GM21529 (cell line): ENCODE results near the gene STAP2.

Experiments used
- ATAC-seq: cut with Tn5 transposase; IDR thresholded peaks from one replicate; pipeline ENCODE4 v1.9.1; 2021; ENCODE audit not compliant: unreplicated experiment

The STAP2 gene

DNA sequence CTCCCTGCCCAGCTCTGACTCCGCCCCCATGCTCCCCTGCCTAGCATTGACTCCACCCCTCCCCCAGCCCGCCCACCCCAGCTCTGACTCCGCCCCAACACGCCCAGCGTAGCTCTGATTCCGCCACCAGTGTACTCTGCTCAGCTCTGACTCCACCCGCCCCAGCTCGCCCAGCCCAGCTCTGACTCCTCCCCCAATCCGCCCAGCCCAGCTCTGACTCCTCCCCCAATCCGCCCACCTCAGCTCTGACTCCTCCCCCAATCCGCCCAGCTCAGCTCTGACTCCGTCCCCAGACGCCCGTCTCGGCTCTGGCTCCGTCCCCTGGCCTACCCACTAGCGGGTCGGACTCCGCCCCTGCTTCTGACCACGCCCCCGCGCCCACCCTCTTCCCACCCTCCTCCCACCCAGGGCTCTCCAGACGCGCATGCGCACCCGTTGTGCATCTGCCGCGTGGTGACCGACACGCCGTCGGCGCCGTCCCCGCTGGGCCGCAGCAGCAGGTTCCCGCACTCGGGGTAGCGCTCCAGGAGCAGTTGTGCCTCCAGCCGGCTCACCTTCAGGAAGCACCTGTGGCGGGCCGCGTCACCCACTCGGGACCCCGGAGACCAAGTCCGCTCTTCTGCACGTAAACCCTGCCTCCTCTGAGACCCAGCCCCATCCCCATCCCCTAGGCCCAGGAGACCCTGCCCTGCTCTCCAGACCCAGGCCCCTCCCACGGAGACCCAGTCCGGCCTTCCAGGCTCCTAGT is 10.2 kb downstream of the STAP2 start:
- ATAC-seq, result peak; percentile 63

DNA sequence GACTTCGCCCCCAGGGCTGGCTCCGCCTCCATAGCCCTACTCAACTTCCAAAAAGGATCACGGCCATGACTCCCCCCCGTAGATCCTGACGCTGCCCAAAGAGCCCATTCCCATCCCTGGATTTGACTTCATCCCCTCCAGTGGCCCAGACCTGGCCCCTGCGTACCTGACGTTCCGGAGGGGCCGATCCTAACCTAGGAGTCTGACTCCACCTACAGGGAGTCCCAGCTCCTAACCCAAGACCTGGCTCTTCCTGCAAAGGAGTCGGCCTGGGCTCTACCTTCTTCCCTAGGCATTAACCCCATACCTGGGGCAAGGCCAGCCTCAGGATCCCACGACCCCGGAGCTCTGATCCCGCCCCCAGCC is 10.8 kb downstream of the STAP2 start:
- ATAC-seq, result no peak

DNA sequence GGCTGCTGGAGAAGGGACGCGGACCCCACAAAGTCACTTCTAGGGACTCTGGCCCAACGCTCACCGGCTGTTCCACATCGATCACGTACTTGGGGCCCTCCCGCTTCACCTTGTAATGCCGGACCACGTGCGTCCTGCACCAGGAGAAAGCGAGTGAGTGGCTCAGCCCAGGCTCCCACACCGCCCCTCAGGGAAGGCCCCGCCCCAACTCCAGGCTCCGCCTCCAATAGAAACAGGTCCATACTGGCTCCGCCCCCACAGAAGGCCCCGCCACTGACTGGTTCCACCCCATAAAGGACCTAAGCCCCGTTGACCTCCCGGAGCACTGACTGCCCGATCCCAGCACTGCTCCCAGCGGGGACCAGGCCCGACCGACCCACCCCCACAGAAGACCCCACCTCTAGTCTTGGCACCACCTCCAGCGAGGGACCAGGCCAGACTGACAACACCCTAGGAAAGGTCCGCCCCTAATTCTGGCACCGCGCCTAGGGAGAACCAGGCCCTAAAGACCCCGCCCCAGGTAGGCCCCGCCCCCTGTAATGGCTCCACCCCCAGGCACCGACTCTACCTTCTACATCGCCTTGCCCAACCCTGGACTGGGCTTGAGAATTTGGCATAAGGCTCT is 11.3 kb downstream of the STAP2 start:
- ATAC-seq, result no peak

DNA sequence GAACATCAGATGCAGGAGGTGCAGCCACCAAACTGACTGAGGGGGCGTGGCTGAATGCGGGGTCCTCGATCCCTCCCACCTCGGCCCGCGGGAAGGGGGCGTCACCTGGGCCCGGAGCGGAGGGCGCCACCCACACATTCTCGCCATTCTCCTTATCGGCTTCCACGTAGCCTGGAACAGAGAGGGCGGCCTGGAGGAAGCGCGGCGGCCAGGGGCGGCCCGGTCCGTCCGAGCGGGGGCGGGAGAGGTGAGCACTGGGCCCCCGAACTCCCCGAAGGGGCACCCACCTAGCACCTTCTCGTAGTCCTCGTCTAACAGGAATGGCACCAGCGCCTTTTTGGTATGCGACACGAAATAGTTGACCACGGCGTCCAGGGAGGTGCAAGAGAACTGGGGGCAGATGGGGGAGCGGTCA is 11.8 kb downstream of the STAP2 start:
- ATAC-seq, result no peak

DNA sequence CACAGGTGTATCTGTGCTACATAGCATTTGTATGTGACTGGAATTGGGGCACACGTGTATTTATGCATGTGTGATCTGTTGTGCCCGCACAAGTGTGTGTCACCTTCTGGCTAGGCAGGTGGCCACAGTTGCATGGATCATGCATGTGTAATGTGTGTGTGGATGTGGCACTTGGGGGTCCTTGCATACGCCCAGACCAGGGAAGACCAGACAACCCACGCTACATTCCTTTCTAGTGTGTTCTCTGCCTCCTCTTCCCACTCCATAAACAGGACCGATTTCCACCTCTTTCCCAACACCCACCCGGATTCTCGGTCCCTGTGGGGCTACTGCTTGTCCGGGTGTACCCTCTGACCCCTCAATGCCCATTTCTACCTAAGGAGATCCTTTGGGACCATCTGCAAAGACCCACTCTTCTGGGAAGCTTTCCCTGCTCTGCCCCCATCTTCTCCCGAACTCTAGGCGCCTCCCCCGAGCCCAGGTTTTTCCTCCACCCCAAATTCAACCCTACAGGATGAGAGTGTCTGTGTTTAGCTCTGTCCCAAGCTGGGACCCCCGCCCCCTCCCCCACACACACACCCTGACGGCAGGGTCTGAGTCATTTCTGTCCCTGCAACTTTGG is 12.3 kb downstream of the STAP2 start:
- no peak for ATAC-seq

DNA sequence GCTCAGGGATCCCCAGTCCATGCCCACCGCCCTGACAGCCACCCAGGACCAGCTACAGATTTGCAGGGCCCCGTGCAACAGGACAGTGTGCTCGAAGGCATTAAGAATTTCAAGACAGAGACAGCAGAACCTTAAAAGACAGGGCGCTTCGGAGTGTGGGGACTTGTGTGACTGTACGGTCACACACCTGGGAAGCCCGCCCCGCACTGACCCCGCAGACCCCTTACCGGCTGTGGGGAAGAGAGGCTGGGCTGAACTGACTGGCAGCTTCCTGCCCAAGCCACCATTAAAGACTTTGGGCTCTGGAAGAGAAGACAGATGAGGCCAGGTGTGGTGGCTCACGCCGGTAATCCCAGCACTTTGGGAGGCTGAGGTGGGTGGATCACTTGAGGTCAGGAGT is 14.4 kb downstream of the STAP2 start:
- ATAC-seq, result no peak

DNA sequence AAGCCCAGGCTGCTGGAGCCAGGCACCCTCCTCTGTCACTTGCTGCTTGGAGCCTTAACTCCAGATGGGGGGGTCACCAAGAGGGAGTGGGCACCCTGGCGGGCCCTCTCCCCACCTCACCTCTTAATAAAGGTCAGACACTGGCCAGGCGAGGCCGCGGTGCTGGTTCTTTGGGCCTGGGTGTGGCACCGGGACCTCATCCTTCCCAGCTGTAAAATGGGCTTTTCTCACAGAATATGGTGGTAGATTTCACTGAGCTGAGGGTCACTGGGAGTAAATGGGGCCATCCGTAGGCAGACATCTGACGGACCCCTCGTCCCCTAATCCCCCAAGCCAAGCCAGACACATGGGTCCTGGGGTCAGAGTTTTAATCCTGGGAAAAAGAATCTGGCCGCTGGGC is 14.9 kb downstream of the STAP2 start:
- no peak for ATAC-seq

DNA sequence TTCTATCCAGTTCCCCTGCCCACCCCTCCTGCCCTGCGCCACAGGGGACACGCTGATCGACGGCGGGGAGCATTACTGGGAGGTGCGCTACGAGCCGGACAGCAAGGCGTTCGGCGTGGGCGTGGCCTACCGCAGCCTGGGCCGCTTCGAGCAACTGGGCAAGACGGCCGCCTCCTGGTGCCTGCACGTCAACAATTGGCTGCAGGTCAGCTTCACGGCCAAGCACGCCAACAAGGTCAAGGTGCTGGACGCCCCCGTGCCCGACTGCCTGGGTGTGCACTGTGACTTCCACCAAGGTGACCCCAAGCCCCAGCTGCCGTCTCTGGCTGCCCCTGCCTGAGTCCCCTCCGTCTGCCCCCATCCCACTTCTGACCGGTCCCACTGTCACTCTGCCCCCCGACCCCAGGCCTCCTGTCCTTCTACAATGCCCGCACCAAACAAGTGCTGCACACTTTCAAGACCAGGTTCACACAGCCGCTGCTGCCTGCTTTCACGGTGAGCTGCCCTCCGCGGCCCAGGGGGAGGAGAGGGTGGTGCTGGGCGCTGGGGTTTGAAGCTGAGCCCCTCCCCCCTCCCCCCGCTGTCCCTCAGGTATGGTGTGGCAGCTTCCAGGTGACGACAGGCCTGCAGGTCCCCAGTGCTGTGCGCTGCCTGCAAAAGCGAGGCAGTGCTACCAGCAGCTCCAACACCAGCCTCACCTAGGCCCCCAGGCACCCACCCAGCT is 15.5 kb downstream of the STAP2 start:
- ATAC-seq, result no peak

DNA sequence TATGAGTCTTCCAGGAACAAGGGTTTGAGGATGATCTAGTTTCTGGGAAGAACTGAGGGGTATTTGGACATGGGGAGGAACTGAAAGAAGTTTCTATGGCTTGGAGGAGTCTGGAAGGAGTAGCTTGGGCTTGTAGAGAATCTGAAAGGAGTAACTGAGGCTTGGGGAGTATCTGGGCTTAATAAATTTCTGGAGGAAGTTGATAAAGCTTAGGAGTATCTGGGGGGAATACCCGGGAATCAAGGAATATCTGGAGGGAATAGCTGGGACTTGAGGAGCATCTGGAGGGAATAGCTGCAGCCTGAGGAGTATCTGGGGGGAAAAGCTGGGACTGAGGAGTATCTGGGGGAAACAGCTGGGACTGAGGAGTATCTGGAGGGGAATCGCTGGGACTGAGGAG is 18.2 kb downstream of the STAP2 start:
- ATAC-seq, result no peak

DNA sequence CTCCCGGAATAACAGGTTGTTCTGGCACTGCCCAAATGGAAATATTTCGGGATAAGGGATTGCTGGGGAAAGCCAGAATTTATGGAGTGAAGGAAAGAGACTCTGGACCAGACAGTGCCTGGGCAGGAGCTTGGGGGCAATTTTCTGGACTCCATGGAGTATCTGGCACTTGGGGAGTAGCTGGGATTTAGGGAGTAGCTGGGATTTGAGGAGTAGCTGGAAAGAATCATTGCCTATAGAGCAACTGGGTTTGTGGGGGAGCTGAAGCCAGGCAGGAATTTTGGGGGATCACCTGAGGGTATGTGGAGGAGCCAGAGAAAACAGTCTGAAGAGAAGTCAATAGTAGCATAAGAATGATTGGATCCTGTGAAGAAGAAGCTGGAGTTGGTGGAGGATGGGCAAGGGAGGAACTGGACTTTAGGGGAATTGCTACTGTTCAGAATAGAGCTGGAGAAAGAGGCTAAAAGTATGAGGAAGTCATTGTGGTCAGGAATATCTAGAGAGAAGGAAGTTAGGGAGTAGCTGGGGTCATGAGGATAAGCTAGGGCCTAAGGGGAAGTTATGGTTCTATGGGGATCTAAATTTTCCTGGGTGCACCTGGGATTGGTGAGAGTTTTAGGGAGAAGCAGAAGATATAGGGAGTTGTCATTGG is 19.4 kb downstream of the STAP2 start:
- ATAC-seq, result no peak

DNA sequence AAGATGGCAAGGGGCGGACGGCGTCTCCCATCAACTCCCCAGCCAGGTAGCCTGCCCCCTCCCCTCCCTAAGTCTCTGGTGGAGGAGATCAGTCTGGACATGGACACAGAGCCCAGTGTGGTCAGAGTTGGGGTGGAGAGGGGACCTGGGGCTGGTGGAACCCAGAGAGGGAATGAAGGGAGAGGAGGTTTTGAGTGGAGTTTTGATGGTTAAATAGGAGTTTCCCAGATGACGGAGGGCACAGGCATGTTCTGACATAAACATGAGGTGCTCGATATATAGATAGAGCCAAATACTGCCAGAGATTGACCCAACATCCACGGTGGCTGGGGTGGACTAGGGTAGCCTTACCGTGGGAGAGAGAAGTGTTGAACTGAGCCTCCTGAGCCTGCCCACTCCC is 20.2 kb downstream of the STAP2 start:
- ATAC-seq, result no peak

DNA sequence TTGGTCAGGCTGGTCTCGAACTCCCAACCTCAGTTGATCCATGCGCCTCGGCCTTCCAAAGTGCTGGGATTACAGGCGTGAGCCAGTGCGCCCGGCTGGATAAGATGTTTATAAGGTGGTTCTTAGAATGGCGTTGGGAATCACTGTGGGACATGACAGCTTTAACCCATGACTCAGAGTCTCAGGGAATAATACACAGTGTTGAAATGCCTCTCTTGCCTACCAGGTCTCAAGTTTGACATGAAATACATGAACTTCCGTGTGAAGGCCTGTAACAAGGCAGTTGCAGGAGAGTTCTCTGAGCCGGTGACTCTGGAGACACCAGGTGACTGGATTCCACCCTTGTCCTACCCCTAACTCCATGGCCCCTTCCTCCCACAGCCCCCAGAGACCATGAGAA is 21.7 kb downstream of the STAP2 start:
- ATAC-seq, result no peak

DNA sequence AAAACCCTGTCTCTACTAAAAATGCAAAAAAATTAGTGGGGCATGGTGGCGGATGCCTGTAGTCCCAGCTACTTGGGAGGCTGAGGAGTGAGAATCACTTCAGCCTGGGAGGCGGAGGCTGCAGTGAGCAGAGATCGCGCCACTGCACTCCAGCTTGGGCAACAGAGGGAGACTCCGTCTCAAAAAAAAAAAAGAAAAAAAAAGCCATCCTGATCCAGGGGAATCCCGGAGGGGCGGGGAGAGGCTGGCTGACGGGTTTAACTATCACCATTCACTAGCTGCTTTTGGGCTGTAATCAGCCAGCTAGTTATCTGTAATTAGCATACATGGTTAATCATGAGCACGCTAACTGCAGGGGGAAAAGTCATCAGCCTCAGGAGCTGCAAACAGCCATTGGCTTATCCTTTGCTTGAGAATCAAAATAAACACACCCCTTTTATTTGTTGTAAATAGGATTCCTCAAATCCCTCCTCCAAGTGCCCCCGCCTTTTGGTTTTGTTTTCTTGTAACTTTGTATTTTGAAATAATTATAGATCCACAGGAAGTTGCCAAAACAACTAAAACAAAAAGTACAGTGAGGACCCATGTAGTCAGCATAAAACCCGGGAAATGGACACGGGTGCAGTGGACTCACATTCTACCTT is 24.7 kb downstream of the STAP2 start:
- no peak for ATAC-seq

DNA sequence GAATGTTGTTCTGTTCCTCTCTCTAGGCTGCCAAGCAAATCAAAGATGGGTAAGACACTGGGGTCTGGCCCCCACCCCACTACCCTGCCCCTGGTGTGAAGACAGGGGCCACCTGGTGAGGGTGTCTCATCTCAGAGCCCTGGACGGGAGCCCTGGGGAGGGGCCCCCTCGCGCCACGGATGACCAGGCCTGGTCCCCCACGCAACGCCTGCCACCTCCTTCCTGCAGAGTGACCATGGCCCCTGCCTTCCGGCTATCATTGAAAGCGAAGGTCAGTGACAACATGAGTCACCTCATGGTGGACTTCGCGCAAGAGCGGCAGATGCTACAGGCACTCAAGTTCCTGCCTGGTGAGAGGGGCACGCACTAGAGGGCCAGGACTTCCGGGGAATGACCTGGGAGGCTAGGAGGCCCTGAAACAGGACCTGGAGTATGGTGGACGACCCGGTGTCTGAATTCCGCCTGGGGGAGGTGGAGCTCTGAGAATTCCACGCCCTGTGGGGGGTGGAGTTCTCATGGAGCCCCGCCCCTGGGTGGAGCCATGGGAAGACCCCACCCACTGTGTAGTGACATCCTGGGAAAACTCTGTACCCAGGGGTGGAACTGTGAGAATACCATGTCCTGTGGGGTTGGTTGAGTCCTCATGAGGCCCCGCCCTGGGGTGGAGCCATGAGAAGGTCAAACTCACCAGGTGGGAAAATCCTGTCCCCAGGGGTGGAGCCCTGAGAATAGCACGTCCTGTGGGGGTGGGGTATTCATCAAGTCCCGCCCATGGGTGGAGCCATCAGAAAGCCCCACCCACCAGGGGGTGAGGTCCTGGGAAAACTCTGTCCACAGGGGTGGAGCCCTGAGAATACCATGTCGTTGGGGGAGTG is 28.1 kb downstream of the STAP2 start:
- ATAC-seq, result no peak

DNA sequence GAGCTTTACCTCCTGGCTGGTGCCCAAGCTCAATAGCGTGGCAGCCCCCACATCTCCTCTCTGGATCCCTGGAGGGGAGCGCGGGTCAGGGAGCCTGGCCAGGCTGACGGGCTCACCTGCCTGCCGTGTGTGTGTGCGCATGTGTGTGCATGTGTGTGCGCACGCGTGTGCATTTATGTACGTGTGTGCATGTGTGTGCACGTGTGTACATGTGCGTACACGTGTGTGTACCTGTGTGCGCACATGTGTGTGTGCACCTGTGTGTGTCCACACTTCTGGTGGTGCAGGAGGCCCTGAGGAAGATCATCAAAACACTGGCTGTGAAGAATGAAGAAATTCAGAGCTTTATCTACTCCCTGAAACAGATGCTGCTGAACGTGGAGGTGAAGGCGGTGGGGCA is 33.0 kb downstream of the STAP2 start:
- ATAC-seq, result no peak

DNA sequence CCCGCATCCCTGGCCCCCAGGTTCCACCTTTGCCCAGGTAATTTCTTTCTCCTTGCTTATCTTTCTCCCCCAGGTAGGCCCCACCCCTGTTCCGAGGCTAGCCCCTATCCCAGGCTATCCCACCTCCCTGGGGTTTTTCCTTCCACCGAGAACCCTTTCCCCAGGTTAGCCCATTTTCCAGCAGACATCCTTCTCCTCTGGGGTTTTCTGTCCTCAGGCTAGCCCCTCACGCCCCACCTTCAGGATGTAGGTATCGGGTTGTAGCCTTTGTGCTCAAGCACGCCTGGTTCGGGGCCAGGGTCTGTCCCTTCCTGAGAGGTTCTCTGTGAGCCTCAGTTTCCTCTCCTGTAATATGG is 33.4 kb downstream of the STAP2 start:
- ATAC-seq, result no peak

DNA sequence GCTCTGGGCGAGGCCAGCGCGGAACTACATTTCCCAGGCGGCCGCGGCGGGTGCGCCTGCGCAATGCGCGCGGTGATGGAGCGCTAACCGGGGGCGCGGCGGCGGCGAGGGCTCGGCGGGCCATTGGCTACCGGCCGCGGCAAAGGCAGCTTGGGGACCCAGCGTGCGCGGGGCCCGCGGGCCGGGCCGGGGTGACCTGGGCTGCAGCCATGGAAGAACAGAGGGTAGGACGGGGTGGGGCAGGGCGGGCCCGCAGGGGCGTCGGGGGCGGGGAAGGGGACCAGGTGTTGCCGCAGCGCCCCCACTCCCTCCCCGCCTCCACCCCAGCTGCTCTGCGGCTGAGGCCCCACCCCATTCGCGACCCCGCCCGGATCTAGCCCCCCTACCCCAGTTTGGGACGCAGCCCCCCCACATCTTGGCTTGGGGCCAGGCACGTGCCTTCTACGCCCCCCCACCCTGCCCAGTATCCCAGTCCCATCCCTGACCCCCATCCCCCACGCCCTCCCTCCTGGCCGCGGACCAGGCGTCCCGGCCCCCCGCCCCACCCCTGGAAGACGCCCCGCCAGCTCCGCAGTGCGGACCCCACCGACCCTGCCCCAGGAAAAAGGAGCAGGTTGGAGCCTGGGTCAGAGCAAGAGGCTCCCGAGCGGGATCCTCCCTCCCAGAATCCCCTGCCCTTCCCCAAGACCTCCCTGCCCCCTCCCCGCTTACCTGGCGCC is 33.9 kb downstream of the STAP2 start, which contains the start of gene FSD1:
TSS of gene FSD1 (plus strand) at position 61 of the 719 bp plus-strand sequence. CDS start at position 210, 149 bp downstream.
- no peak for ATAC-seq

DNA sequence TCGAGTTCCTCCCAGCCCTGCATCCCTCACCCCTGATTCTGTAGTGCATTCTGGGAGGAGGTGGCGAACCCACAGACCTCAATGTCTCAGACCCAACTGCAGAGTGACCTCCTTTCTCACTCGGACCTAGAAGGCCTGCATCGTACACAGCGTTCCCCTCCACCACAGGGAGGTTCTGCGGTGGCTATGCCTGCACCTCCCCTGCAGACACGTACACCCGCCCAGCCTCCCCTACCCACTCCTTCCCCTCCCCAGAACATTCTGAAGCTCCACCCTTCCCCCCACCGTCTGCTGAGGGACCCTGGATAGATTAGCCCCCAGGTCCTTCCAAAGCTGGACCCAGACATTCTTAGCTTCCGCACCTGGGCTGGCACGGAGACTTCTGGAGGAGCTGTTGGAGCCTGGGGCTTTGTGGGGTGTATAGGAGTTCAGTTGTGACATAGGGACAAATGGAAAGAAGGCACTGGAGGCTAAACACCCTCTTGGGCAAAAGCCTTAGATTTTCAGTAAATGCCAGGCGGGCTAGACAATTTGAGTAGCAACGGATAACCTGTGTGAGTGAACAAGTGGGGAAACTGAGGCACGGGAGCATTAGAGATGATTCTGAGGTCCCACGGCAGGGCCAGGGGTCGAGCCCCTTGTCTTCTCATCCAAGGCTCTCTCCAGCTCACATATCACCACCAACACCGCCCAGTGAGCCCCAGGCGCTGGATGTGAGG is 34.6 kb downstream of the STAP2 start:
- ATAC-seq, result no peak

DNA sequence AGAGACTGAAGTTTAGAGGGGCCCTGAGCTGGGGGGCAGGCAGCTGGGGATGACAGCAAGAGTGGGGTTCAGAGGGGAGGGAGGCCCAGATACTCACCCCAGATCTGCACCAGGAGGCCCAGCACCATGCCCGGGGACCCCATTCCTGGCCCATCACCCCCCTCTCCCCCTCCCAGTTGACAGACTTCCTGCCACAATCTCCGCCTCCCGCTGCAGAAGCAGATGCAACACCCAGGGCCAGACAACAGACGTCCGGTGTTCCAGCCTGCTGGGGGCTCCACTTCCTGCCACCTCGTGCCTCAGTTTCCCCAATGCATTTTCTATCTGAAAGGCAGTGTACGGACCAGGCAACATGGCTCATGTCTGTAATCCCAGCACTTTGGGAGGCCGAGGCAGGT is 36.4 kb downstream of the STAP2 start, which contains the start of gene TMIGD2:
TSS of gene TMIGD2 (minus strand) at position 147 of the 398 bp plus-strand sequence. CDS start at position 143, 4 bp downstream.
- ATAC-seq, result no peak
